B cell (primary cell): ENCODE data around the gene PRAF2. TPM values are rescaled to one million over a fixed set of nuclear protein-coding genes. Genes with fewer than 3 reads are reported as not detected.

Source experiments
- ATAC-seq: fragments of 200-7000 bp; cut with Tn5 transposase; one replicate; pipeline ENCODE4 v1.10.0; 2021; ENCODE audit warnings: low read depth, mild to moderate bottlenecking, moderate number of reproducible peaks, moderate library complexity
- CTCF ChIA-PET: fragments of 350-600 bp; sonication (Branson Sonifier 250); formaldehyde crosslinking; loops from one replicate; lab custom pipeline; 2021; ENCODE audit warnings: antibody characterized with exemption, inconsistent platforms; lab: Charles Lee
- POLR2A ChIA-PET: fragments of 350-600 bp; sonication (Branson Sonifier 250); formaldehyde crosslinking; loops from one replicate; lab custom pipeline; 2021; ENCODE audit warnings: antibody characterized with exemption; lab: Charles Lee
- DNase-seq: peaks from one replicate; pipeline ENCODE4 v3.0.0; 2013
- H2AFZ ChIP-seq: 2 replicates; pipeline ENCODE4 v1.6.1; 2012; ENCODE audit warnings: mild to moderate bottlenecking, low read depth, low read length; ENCODE audit not compliant: insufficient read depth, poor library complexity, severe bottlenecking
- H3K27ac ChIP-seq, 2 donors: 1 replicate in 1 of 2; 2 replicates in 1 of 2; pipeline ENCODE4 v1.5.1; 2012 to 2013; ENCODE audit warnings: low read length in 2 of 2, mild to moderate bottlenecking in 2 of 2, moderate library complexity in 1 of 2
- H3K27me3 ChIP-seq, 4 experiments: fragments of 200-600 bp in 1 of 4; sonication (generic) in 1 of 4; replicated peaks in 1 of 4; 1 replicate in 2 of 4; 2 replicates in 2 of 4; pipeline versions ENCODE4 v1.6.1 to v1.7.0; 2013 to 2016; ENCODE audit warnings: low read length in 3 of 4, mild to moderate bottlenecking in 2 of 4, mixed read lengths in 1 of 4, moderate library complexity in 1 of 4; ENCODE audit not compliant: insufficient read depth in 4 of 4, control insufficient read depth in 3 of 4; ENCODE audit errors: control extremely low read depth in 1 of 4
- H3K36me3 ChIP-seq, 2 experiments: replicated peaks in 1 of 2; 1 replicate in 1 of 2; 2 replicates in 1 of 2; pipeline versions ENCODE4 v1.6.1 to v1.7.1; 2013; ENCODE audit warnings: low read length in 1 of 2; ENCODE audit not compliant: insufficient read depth in 2 of 2, control insufficient read depth in 1 of 2; ENCODE audit errors: control extremely low read depth in 1 of 2, extremely low read depth in 1 of 2
- H3K4me1 ChIP-seq, 2 donors: fragments of 200-600 bp in 1 of 2; sonication (generic) in 1 of 2; 1 replicate in 1 of 2; 2 replicates in 1 of 2; pipeline versions ENCODE4 v1.5.1 to v1.6.1; 2013 to 2017; ENCODE audit warnings: low read length in 2 of 2; ENCODE audit not compliant: control insufficient read depth in 2 of 2, insufficient read depth in 2 of 2
- H3K4me2 ChIP-seq: replicated peaks from 2 replicates; pipeline ENCODE3; 2012; ENCODE audit warnings: mild to moderate bottlenecking, low read depth, low read length; ENCODE audit not compliant: poor library complexity, severe bottlenecking
- H3K4me3 ChIP-seq, 5 experiments: fragments of 200-600 bp in 1 of 5; sonication (generic) in 1 of 5; 1 replicate in 3 of 5; 2 replicates in 2 of 5; pipeline versions ENCODE4 v1.5.1 to v1.7.0; 2011 to 2016; ENCODE audit warnings: low read length in 4 of 5, mild to moderate bottlenecking in 4 of 5, low read depth in 2 of 5, control low read depth in 1 of 5, moderate library complexity in 1 of 5; ENCODE audit not compliant: insufficient read depth in 1 of 5; ENCODE audit errors: control extremely low read depth in 1 of 5, extremely low read depth in 1 of 5
- H3K79me2 ChIP-seq: fragments of 200-600 bp; sonication (generic); one replicate; pipeline ENCODE4 v1.6.0; 2016; ENCODE audit warnings: low read length; ENCODE audit not compliant: control insufficient read depth, insufficient read depth
- H3K9ac ChIP-seq: fragments of 200-600 bp; sonication (generic); 2 replicates; pipeline ENCODE4 v1.6.1; 2017; ENCODE audit warnings: mild to moderate bottlenecking, low read length, moderate library complexity
- H3K9me3 ChIP-seq, 3 donors: one replicate each; pipeline versions ENCODE4 v1.6.1 to v1.7.1; 2013; ENCODE audit warnings: low read length in 2 of 3; ENCODE audit not compliant: control insufficient read depth in 2 of 3, insufficient read depth in 1 of 3; ENCODE audit errors: control extremely low read depth in 1 of 3
- H4K20me1 ChIP-seq: 2 replicates; pipeline ENCODE4 v1.6.0; 2012; ENCODE audit warnings: mild to moderate bottlenecking, low read length; ENCODE audit not compliant: insufficient read depth, control insufficient read depth, poor library complexity, severe bottlenecking
- H3K27ac Mint-ChIP-seq: one replicate; pipeline ENCODE4 v1.8.0; 2021; ENCODE audit warnings: mixed read lengths
- H3K27me3 Mint-ChIP-seq: one replicate; pipeline ENCODE4 v1.8.0; 2021; ENCODE audit warnings: mixed read lengths
- H3K4me1 Mint-ChIP-seq: one replicate; pipeline ENCODE4 v1.8.0; 2021; ENCODE audit warnings: mixed read lengths
- H3K4me3 Mint-ChIP-seq: one replicate; pipeline ENCODE4 v1.8.0; 2021; ENCODE audit warnings: mixed read lengths
- H3K9me3 Mint-ChIP-seq: one replicate; pipeline ENCODE4 v1.8.0; 2022; ENCODE audit warnings: mixed read lengths; ENCODE audit not compliant: insufficient read depth
- EZH2 ChIP-seq: IDR thresholded peaks from 2 replicates; pipeline ENCODE4 v1.6.1; 2012; ENCODE audit warnings: borderline replicate concordance, low read depth, mild to moderate bottlenecking, moderate library complexity, low read length; ENCODE audit not compliant: insufficient read depth, poor library complexity, severe bottlenecking
- WGBS: methylation state at CpG from one replicate; pipeline ENCODE4 v1.1.5; 2013; ENCODE audit warnings: missing lambda C conversion rate; ENCODE audit not compliant: insufficient coverage; 5-methylcytosine and 5-hydroxymethylcytosine counted together
- intact Hi-C: fragments of 100-400 bp; cut with micrococcal nuclease; formaldehyde crosslinking; loops from one replicate; pipeline ENCODE4 v1.10.0; 2022
- polyA plus RNA-seq: library from polyadenylated mRNA; depleted of rRNA; stranded (reverse); fragments of >200 nt; gene quantifications from 2 replicates; pipeline ENCODE4 v1.2.3, GENCODE V29; 2012
- total RNA-seq, 2 donors: library from RNA; stranded (reverse); fragments of 120-200 nt in 1 of 2; gene quantifications; 1 replicate in 1 of 2; 2 replicates in 1 of 2; pipeline versions ENCODE4 v1.2.3 to v1.2.4, GENCODE V29; 2013 to 2022
- TF ChIP-seq, protein P1 (sequence below): fragments of 200-600 bp; IDR thresholded peaks from one replicate; pipeline ENCODE4 v1.8.0; 2022; ENCODE audit warnings: antibody characterized with exemption, mild to moderate bottlenecking

Gene PRAF2
- total and polyA plus RNA-seq, 2 donors (not counting 1 experiment from before 2014, with no cell fraction given), result 19.0 to 19.4 TPM

DNA sequence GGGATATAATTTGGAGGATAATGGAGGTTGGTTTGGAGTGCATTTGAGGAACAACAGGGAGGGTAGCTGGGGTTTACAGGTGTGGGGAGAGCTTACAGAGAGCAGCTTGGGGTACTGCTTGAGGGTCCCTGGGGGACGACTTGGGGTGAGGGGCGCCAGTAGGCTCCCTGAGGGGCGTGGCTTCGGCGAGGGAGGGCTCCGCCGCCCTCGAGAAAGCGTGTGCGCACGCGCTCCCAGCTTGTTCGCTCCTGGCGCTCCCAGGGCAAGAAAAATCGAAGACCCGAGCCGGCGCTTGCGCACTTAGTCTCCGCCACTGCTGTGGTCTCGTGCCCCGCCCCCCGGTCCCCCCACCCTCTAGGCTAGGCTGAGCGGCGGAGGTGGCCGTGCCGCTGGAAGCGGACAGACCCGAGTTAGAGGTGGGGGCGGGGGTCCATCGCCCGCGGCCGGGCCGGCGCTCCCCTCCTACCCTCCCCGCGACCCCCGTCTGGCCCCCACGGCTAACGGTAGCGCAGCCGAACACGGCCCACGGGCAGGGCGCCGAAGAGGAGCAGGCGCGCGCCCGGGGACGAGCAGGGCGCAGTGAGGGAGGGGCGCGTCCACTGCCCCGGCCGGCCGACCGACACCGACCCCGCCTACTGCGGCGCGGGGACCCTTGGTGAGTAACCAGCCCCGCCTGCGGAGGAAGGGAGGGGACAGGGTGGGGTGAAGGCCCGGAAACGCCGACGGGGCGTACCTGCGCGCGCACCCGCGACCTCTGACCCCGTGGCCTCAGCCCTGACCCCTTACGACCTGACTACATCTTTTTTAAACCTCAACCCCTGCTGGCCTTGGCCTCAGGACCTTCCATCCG is 20.4 kb downstream of the PRAF2 start:
- H3K27me3 Mint-ChIP-seq, result no peaks in the 10 kb centered on the region
- Histone ChIP-seq H3K4me3 (peak overlapping the region in 4 of 5 experiments; percentile 49 to 69 (median 60)), H3K9me3 (no peaks in the 10 kb centered on the region), H3K27ac (peak overlapping the region; percentile 55 to 84), H4K20me1 (no peaks in the 10 kb centered on the region), H3K9ac (peak overlapping the region; percentile 68), H2AFZ (peak overlapping the region; percentile 71), H3K27me3 (no peaks in the 10 kb centered on the region), H3K4me1 (peaks cover 11 to 17% of the 10 kb centered on the region in 2 donors), H3K36me3 (no peaks in the 10 kb centered on the region), H3K79me2 (peaks cover 5% of the 10 kb centered on the region), H3K4me2 (peak overlapping the region; percentile 75)
- DNase-seq, result peak; percentile 70
- CTCF ChIA-PET, result no interaction called here
- POLR2A ChIA-PET, result interaction anchor here (0.6 to 1.0 kb wide), 3 partner anchors 27 to 418 kb away, joined by 3 to 7 read pairs (median 4); partner anchors contain the start of genes GRIPAP1 and WDR45
- peaks cover 25% of the 10 kb centered on the region for H3K4me1 Mint-ChIP-seq
- 4% methylated on average over 19 of the region's 79 CpGs for WGBS
- peak; percentile 75 for ATAC-seq
- peak overlapping the region; percentile 83 for H3K4me3 Mint-ChIP-seq
- H3K27ac Mint-ChIP-seq, result peak overlapping the region; percentile 90
- no peaks in the 10 kb centered on the region for H3K9me3 Mint-ChIP-seq
- TF ChIP-seq EZH2, result no peak
- TF ChIP-seq, protein P1, sequence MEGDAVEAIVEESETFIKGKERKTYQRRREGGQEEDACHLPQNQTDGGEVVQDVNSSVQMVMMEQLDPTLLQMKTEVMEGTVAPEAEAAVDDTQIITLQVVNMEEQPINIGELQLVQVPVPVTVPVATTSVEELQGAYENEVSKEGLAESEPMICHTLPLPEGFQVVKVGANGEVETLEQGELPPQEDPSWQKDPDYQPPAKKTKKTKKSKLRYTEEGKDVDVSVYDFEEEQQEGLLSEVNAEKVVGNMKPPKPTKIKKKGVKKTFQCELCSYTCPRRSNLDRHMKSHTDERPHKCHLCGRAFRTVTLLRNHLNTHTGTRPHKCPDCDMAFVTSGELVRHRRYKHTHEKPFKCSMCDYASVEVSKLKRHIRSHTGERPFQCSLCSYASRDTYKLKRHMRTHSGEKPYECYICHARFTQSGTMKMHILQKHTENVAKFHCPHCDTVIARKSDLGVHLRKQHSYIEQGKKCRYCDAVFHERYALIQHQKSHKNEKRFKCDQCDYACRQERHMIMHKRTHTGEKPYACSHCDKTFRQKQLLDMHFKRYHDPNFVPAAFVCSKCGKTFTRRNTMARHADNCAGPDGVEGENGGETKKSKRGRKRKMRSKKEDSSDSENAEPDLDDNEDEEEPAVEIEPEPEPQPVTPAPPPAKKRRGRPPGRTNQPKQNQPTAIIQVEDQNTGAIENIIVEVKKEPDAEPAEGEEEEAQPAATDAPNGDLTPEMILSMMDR, result no peak
- intact Hi-C loops, result no loop called here

DNA sequence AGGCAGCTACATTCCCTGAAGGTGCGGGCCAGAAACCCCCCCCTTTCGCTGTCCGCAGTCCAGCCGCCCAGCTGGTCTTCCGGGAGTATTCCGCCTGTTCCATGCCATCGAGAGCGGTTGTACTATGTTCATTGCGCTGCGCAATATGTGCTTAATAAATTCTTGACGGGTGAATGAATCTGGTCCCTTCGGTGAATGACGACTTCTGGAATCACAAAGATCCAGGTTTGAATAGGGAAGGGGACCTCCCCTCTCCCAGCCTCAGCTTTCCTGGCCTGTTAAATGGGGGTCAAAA is 29.9 kb downstream of the PRAF2 start:
- Histone ChIP-seq H3K4me1 (peaks cover 12 to 25% of the 10 kb centered on the region in 2 donors), H2AFZ (peak overlapping the region; percentile 76)

More for the DNA sequence above, 29.9 kb downstream of the PRAF2 start:
- no peaks in the 10 kb centered on the region for H3K27me3 ChIP-seq
- no peaks in the 10 kb centered on the region for H4K20me1 ChIP-seq
- H3K79me2 ChIP-seq, result peaks cover 8% of the 10 kb centered on the region
- POLR2A ChIA-PET, result interaction anchor here (1.3 to 2.3 kb wide), 3 partner anchors 42 to 98 kb away, joined by 6 to 9 read pairs (median 8); partner anchors contain the start of genes GRIPAP1 and OTUD5
- CTCF ChIA-PET, result interaction anchor here (0.6 to 3.3 kb wide), 8 partner anchors 41 to 149 kb away, joined by 3 to 16 read pairs (median 3); partner anchors contain the start of genes GRIPAP1 and KCND1
- no peak for TF ChIP-seq EZH2
- TF ChIP-seq, protein P1, result no peak
- no peak for DNase-seq
- H3K4me3 ChIP-seq, result peak overlapping the region in 2 of 5 experiments; percentile 24 to 28
- 27% methylated on average over 8 of the region's 13 CpGs for WGBS
- H3K9me3 ChIP-seq, result no peaks in the 10 kb centered on the region
- H3K4me1 Mint-ChIP-seq, result peaks cover 28% of the 10 kb centered on the region
- peak overlapping the region; percentile 66 to 79 for H3K27ac ChIP-seq
- no peak for ATAC-seq
- H3K9me3 Mint-ChIP-seq, result no peaks in the 10 kb centered on the region
- peak overlapping the region; percentile 91 for H3K4me3 Mint-ChIP-seq
- peaks cover 0 to 6% of the 10 kb centered on the region in 2 experiments for H3K36me3 ChIP-seq
- no peak overlapping the region for H3K9ac ChIP-seq
- H3K4me2 ChIP-seq, result peak overlapping the region; percentile 67
- H3K27ac Mint-ChIP-seq, result peak overlapping the region; percentile 92
- no peaks in the 10 kb centered on the region for H3K27me3 Mint-ChIP-seq
- intact Hi-C loops, result loop anchor here (1.0 to 10.0 kb wide), 14 partner anchors 30 to 1389 kb away; partner anchors contain the start of genes ELK1, GPKOW, GRIPAP1 and HDAC6
